ENCODE measurements around the gene KCNMB3. TPM values are rescaled to one million over a fixed set of nuclear protein-coding genes. Genes with fewer than 3 reads are reported as not detected.

Gene KCNMB3
- total RNA-seq, 1 experiment from 2014 or later, result not detected

GRCh38 chr3:179264449-179264848 lies 13.5 kb upstream of the KCNMB3 start:
- Histone ChIP-seq H2AFZ (ENCODE audit: low read depth, low read length, poor library complexity, severe bottlenecking) (no peak overlapping the region), H3K36me3 (ENCODE audit: control insufficient read depth in 1 of 2, insufficient read depth in 2 of 2, low read length in 2 of 2) (no peaks in the 10 kb centered on the region), H3K9me3 (ENCODE audit: control insufficient read depth in 1 of 2, insufficient read depth in 1 of 2, low read depth in 1 of 2, low read length in 2 of 2) (no peaks in the 10 kb centered on the region), H3K4me2 (ENCODE audit: low read length) (no peak overlapping the region), H3K79me2 (ENCODE audit: insufficient read depth, low read length) (no peaks in the 10 kb centered on the region), H4K20me1 (ENCODE audit: insufficient read depth) (no peaks in the 10 kb centered on the region), H3K27me3 (ENCODE audit: insufficient read depth, low read length) (no peaks in the 10 kb centered on the region), H3K27ac (ENCODE audit: low read depth, low read length) (no peak overlapping the region), H3K4me3 (replicated peaks in 1 of 2; ENCODE audit: low read depth in 1 of 2, low read length in 2 of 2) (no peak overlapping the region), H3K4me1 (ENCODE audit: control insufficient read depth in 1 of 2, insufficient read depth in 2 of 2, low read length in 2 of 2) (no peaks in the 10 kb centered on the region), H3K9ac (ENCODE audit: low read length) (no peak overlapping the region), H3K9me2 (ENCODE audit: insufficient read depth) (no peaks in the 10 kb centered on the region)
- ChIA-PET CTCF (no interaction called here), POLR2A (no interaction called here), RAD21 (ENCODE audit: low non-redundant PET in 1 of 2, low total read pairs in 2 of 2, uncharacterized antibody in 2 of 2, unreplicated experiment in 2 of 2) (no interaction called here)
- TF ChIP-seq REST (IDR thresholded peaks at IDR 0.05; ENCODE audit: low read depth) (no peak), JUND (IDR thresholded peaks at IDR 0.05) (no peak), SIN3A (IDR thresholded peaks at IDR 0.05; ENCODE audit: low read depth) (no peak), MAX (IDR thresholded peaks at IDR 0.05) (no peak), FOSL1 (IDR thresholded peaks at IDR 0.05; ENCODE audit: low read depth) (no peak), EGR1 (IDR thresholded peaks at IDR 0.05; ENCODE audit: low read depth) (no peak), ZNF274 (IDR thresholded peaks at IDR 0.05; ENCODE audit: low read depth, low read length) (no peak), ATF3 (IDR thresholded peaks at IDR 0.05) (no peak), SP1 (IDR thresholded peaks at IDR 0.05; ENCODE audit: low read depth) (no peak), RAD21 (IDR thresholded peaks at IDR 0.05; ENCODE audit: low read depth) (no peak), EZH2phosphoT487 (IDR thresholded peaks at IDR 0.05; ENCODE audit: borderline replicate concordance) (no peak), EZH2 (IDR thresholded peaks at IDR 0.05) (no peak)
- DNase-seq (ENCODE audit: low read depth, low spot score), result no peak
- no TSS peak for BruUV-seq (replicated peaks)
- intact Hi-C loops (cut with micrococcal nuclease), result no loop called here
- no peak for ATAC-seq

Measured in HCT116 (cell line).